Measurements from ENCODE around the gene SLC35F3.

DNA sequence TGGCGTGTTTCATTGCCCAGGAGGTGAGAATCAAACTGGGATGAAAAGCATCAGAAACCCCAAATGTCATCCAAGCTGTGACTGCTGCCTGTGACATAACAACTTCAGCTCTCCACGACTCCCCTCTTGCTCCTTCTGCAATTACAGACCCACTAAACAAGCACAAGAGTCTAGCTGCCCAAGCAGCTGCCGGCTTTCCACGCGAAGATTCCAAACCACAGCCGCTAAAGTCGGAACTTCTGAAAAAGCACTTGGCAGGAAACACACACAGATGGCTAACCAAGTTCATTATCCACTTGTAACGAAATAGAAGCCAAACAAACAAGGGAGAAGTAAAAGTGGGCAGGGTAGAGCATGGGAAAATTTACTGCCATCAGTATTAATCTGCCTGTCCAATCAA, 198.1 kb downstream of the SLC35F3 start:
- TF ChIP-seq CTCF (conservative IDR thresholded peaks at IDR 0.05; ENCODE audit: low read length): no peak
- no peak for TF ChIP-seq EZH2phosphoT487 (IDR thresholded peaks at IDR 0.05; ENCODE audit: borderline replicate concordance, low read depth, low read length)
